OCI-LY3 (cell line): ENCODE measurements around the gene AUTS2.

Source experiments
- H2AFZ ChIP-seq: fragments of 200-600, 300-600 bp; shearing (Covaris generic); 2 replicates; pipeline ENCODE4 v1.6.0; 2014; ENCODE audit warnings: antibody characterized with exemption, low read depth, low read length
- H3K27ac ChIP-seq: fragments of 200-600, 300-600 bp; sonication (generic); 2 replicates; pipeline ENCODE4 v1.5.1; 2014; ENCODE audit warnings: mild to moderate bottlenecking, low read length, moderate library complexity, mixed read lengths
- H3K27me3 ChIP-seq: fragments of 200-600, 300-600 bp; sonication (generic); 2 replicates; pipeline ENCODE4 v1.6.1; 2014; ENCODE audit warnings: low read depth, low read length, mixed read lengths
- H3K36me3 ChIP-seq: fragments of 200-600, 300-600 bp; sonication (generic); replicated peaks from 2 replicates; pipeline ENCODE3; 2014; ENCODE audit warnings: low read depth, low read length, mixed read lengths
- H3K4me1 ChIP-seq: fragments of 300-600, 200-600 bp; sonication (generic); 2 replicates; pipeline ENCODE4 v1.6.1; 2014; ENCODE audit warnings: low read length, mixed read lengths
- H3K4me2 ChIP-seq: fragments of 200-600, 300-600 bp; sonication (generic); 2 replicates; pipeline ENCODE4 v1.6.1; 2014; ENCODE audit warnings: low read length, mixed read lengths
- H3K4me3 ChIP-seq: fragments of 300-600, 200-600 bp; sonication (generic); 2 replicates; pipeline ENCODE4 v1.5.1; 2014; ENCODE audit warnings: antibody characterized with exemption, mild to moderate bottlenecking, low read length, moderate library complexity
- H3K79me2 ChIP-seq: fragments of 300-600, 200-600 bp; shearing (Covaris generic); 2 replicates; pipeline ENCODE4 v1.6.1; 2014; ENCODE audit warnings: mild to moderate bottlenecking, low read length, mixed read lengths
- H3K9ac ChIP-seq: fragments of 300-600, 200-600 bp; shearing (Covaris generic); 2 replicates; pipeline ENCODE4 v1.6.0; 2014; ENCODE audit warnings: mild to moderate bottlenecking, low read length, moderate library complexity
- H3K9me3 ChIP-seq: fragments of 200-600, 300-600 bp; shearing (Covaris generic); 2 replicates; pipeline ENCODE4 v1.6.1; 2014; ENCODE audit warnings: low read length, mixed read lengths; ENCODE audit not compliant: insufficient read depth
- H4K20me1 ChIP-seq: fragments of 200-600, 300-600 bp; sonication (generic); 2 replicates; pipeline ENCODE4 v1.6.1; 2016; ENCODE audit warnings: low read length, mixed read lengths; ENCODE audit not compliant: insufficient read depth
- EZH2phosphoT487 ChIP-seq: fragments of 200-600 bp; shearing (Covaris generic); IDR thresholded peaks from 2 replicates; pipeline ENCODE4 v1.6.1; 2018; ENCODE audit warnings: antibody characterized with exemption, mixed run types, low read depth
- TF ChIP-seq, protein P1 (sequence below): fragments of 200-600, 300-600 bp; sonication (generic); IDR thresholded peaks from 2 replicates; pipeline ENCODE4 v1.5.1; 2014; ENCODE audit warnings: antibody characterized with exemption, low read length, low read depth

Gene AUTS2

DNA sequence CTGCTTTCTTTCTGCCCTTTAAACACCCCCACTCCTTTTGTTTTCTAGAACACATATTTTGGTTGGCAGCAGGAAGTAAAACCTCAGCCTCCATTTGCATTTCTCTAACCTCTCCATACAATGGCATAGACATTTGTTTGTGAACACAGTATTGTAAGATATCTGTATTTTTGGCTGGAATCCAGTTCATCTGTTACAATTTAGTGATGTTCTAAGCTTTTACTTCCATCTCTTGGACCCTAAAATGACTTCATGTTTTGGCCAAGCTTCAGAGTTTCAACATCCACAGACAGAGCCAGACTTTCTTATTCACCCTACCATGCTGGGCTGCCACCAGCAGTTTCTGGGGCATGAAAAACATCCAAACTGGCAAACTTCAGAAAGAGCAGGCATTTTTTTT is 21.1 kb upstream of the AUTS2 start:
- Histone ChIP-seq H3K4me3 (no peak overlapping the region), H4K20me1 (no peaks in the 10 kb centered on the region), H3K4me2 (no peak overlapping the region), H3K36me3 (no peaks in the 10 kb centered on the region), H3K9me3 (no peaks in the 10 kb centered on the region), H3K4me1 (no peaks in the 10 kb centered on the region), H3K27me3 (no peaks in the 10 kb centered on the region), H2AFZ (no peak overlapping the region), H3K9ac (no peak overlapping the region), H3K79me2 (no peaks in the 10 kb centered on the region), H3K27ac (no peak overlapping the region)
- TF ChIP-seq, protein P1, sequence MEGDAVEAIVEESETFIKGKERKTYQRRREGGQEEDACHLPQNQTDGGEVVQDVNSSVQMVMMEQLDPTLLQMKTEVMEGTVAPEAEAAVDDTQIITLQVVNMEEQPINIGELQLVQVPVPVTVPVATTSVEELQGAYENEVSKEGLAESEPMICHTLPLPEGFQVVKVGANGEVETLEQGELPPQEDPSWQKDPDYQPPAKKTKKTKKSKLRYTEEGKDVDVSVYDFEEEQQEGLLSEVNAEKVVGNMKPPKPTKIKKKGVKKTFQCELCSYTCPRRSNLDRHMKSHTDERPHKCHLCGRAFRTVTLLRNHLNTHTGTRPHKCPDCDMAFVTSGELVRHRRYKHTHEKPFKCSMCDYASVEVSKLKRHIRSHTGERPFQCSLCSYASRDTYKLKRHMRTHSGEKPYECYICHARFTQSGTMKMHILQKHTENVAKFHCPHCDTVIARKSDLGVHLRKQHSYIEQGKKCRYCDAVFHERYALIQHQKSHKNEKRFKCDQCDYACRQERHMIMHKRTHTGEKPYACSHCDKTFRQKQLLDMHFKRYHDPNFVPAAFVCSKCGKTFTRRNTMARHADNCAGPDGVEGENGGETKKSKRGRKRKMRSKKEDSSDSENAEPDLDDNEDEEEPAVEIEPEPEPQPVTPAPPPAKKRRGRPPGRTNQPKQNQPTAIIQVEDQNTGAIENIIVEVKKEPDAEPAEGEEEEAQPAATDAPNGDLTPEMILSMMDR = no peak
- TF ChIP-seq EZH2phosphoT487 = no peak

DNA sequence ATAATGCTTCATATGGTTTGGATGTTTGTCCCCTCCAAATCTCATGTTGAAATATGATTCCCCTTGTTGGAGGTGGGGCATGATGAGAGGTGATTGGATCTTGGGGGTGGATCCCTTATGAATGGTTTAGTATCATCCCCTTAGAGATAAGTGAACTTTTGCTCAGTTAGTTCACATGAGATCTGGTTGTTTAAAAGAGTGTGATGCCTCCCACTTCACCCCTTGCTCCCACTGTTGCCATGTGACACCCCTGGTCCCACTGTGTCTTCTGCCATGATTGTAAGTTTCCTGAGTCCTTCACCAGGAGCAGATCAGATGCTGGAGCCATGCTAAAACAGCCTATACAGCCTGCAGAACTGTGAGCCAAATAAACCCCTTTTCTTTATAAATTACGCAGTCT is 13.1 kb upstream of the AUTS2 start:
- H3K4me3 ChIP-seq = no peak overlapping the region
- H4K20me1 ChIP-seq = no peaks in the 10 kb centered on the region
- no peaks in the 10 kb centered on the region for H3K4me1 ChIP-seq
- no peaks in the 10 kb centered on the region for H3K27me3 ChIP-seq
- no peaks in the 10 kb centered on the region for H3K79me2 ChIP-seq
- no peak overlapping the region for H2AFZ ChIP-seq
- H3K9ac ChIP-seq = no peak overlapping the region
- H3K36me3 ChIP-seq = no peaks in the 10 kb centered on the region
- TF ChIP-seq, protein P1 = no peak
- TF ChIP-seq EZH2phosphoT487 = no peak
- H3K27ac ChIP-seq = no peak overlapping the region
- H3K4me2 ChIP-seq = no peak overlapping the region
- H3K9me3 ChIP-seq = no peaks in the 10 kb centered on the region

DNA sequence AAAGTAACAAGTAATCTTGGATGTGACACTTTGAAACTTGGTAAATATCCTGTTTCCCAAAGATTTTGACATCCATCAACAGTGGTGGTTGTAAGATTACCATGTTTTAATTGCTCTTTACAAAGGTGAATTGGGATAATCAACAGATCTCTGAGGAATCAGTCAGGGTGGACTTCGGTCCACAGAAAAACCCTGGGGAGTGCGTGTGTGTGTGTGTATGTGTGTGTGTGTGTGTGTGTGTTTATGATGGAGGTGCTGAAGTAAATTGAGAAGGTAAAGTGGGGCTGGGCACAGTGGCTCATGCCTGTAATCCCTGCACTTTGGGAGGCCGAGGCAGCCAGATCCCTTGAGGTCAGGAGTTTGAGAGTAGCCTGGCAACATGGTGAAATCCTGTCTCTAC is 12.0 kb upstream of the AUTS2 start:
- Histone ChIP-seq H3K4me3 (no peak overlapping the region), H4K20me1 (no peaks in the 10 kb centered on the region), H3K79me2 (no peaks in the 10 kb centered on the region), H3K4me2 (no peak overlapping the region), H2AFZ (no peak overlapping the region), H3K27ac (no peak overlapping the region), H3K9me3 (no peaks in the 10 kb centered on the region), H3K4me1 (no peaks in the 10 kb centered on the region), H3K9ac (no peak overlapping the region), H3K36me3 (no peaks in the 10 kb centered on the region), H3K27me3 (no peaks in the 10 kb centered on the region)
- TF ChIP-seq, protein P1 = no peak
- TF ChIP-seq EZH2phosphoT487 = no peak

DNA sequence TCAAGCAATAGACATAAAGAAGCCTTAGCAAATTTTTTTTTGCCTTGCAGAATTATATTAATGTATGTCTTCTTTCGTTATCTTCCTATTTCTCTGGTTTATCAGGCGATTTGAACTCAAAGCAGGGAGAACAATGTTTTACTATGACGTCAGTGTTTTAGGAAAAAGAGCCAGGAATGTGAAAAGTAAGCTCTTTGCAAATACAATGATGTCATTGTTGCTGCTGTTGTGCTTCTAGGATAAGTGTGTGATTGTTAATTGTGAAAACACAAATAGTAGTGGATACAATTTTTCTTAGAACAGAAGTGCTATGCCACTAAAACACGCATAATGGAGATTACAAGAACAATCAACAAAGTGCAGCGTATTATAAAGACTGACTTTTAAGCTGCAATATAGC is 9.5 kb upstream of the AUTS2 start:
- H3K9ac ChIP-seq = no peak overlapping the region
- H3K79me2 ChIP-seq = no peaks in the 10 kb centered on the region
- H3K27ac ChIP-seq = no peak overlapping the region
- H3K36me3 ChIP-seq = no peaks in the 10 kb centered on the region
- no peaks in the 10 kb centered on the region for H3K27me3 ChIP-seq
- no peak overlapping the region for H3K4me3 ChIP-seq
- H3K4me1 ChIP-seq = no peaks in the 10 kb centered on the region
- H3K9me3 ChIP-seq = no peaks in the 10 kb centered on the region
- H2AFZ ChIP-seq = no peak overlapping the region
- H3K4me2 ChIP-seq = no peak overlapping the region
- no peaks in the 10 kb centered on the region for H4K20me1 ChIP-seq
- TF ChIP-seq, protein P1 = no peak
- TF ChIP-seq EZH2phosphoT487 = no peak
